Measurements from ENCODE around the gene ZNF610. TPM values are rescaled to one million over a fixed set of nuclear protein-coding genes. Genes with fewer than 3 reads are reported as not detected.

The ZNF610 gene
- total RNA-seq, 1 donor from 2014 or later: 3.3 TPM

- ATAC-seq (no peak), DNase-seq (no peak)
- intact Hi-C loops (cut with micrococcal nuclease): no loop called here
These were observed 55.1 kb downstream of the ZNF610 start for GRCh38 chr19:52391135-52391534.

DNA sequence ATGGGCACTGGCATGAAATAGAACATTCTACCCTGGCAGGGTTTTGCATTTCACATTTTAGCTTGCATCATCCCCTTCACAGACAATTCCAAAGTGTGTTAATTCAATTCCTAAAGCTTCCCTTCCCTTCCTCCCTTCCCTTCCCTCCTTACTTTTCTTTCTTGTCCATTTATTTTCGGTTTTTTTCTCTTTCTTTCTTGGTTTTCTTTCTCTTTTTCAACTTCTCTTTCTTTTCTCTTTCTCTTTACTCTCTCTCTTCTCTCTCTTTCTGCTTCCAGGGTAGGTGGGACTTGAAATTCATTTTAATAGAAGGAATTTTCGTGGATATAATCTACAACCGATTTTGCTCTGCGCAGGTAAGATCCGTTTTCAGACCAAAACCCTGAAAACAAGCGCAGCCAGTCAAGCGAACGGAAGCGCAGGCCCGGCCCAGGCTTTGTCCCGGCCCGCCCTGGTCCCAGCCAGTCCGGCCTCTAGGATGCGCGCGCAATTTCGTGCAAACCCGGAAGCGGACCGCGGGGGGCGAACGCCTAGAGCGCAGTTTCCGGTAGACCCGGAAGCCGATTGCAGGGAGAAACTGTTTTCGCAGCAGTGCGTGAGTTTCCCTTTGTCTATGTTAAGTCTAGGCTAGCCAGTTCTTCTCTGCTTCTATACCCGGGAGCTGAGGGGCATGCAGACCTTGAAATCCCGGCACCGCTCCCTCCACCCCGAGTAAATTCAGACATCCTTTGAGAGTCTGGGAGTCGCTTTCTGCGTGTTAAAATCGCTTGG, 61.5 kb downstream of the ZNF610 start, which contains the start of gene ZNF528:
ZNF528 (plus strand) TSS at position 540 of the 771 bp plus-strand sequence. CDS start 4,165 bp downstream, outside the sequence.
- ATAC-seq (peak; percentile 100), DNase-seq (peak; percentile 99)
- intact Hi-C loops (cut with micrococcal nuclease): no loop called here

DNA sequence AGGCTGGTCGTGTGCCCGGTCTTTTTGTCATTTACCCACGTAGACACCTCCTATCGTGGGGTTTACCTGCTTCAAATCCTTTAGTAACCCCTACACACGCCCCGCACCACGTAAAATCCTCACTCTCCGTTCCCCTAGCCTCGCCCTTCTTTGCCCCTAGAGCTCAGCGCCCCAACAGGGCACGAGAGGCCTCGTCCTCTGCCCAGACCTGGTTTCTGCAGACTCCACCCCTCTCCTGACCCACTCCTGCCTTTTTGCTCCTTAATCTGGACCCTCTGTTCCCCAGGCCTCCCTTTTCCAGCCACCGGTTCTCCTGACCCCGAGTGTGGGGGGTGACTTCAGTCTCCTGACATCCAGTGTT, 62.0 kb downstream of the ZNF610 start:
- ATAC-seq: peak; percentile 38
- intact Hi-C loops (cut with micrococcal nuclease): no loop called here
- no peak for DNase-seq

DNA sequence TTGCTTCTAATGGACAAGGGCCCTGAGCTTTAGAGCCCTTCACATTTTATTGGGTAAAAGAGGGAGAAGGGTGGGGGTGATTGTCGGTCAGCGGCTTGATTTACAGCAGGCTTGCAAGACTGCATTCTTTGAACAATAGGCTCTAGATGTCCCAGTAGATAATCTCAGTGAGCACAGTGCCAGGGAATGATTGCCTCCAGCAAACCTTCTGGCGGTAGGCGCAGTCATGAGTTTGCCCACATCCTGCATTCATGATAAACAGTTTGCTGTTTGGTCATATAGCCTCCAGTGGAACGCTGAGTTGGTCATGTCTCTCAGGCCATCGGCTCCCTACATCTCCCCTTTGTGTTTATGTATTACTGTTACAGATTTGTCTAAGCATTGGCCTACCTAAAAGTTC, 74.2 kb downstream of the ZNF610 start:
- ATAC-seq (no peak), DNase-seq (no peak)
- intact Hi-C loops (cut with micrococcal nuclease): no loop called here

DNA sequence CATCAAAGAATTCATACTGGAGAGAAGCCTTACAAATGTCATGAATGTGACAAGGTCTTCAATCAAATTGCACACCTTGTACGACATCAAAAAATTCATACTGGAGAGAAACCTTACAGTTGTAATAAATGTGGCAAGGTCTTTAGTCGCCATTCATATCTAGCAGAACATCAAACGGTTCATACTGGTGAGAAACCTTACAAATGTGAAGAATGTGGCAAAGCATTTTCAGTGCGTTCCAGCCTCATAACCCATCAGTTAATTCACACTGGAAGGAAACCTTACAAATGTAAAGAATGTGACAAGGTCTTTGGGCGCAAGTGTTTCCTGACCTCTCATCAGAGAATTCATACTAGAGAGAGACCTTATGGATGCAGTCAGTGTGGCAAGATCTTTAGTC, 79.7 kb downstream of the ZNF610 start:
- DNase-seq: no peak
- intact Hi-C loops (cut with micrococcal nuclease): no loop called here
- no peak for ATAC-seq

Other genes starting within 250 kb of the ZNF610 start
- 8.0 TPM for gene ZNF841, start 240.5 kb upstream of the ZNF610 start, total RNA-seq
- gene ZNF616, start 196.3 kb upstream of the ZNF610 start, total RNA-seq: 5.5 TPM
- 6.6 TPM for gene ZNF836, start 164.6 kb upstream of the ZNF610 start, total RNA-seq
- gene PPP2R1A, start 146.2 kb upstream of the ZNF610 start, total RNA-seq: 372 TPM
- gene ZNF766, start 66.7 kb upstream of the ZNF610 start, total RNA-seq: 10.6 TPM
- 16.0 TPM for gene ZNF480, start 39.1 kb upstream of the ZNF610 start, total RNA-seq
- gene ZNF880, start 33.7 kb downstream of the ZNF610 start, total RNA-seq: 18.5 TPM
- gene ZNF528, start 61.6 kb downstream of the ZNF610 start, total RNA-seq: 12.5 TPM
- gene ZNF534, start 92.9 kb downstream of the ZNF610 start, total RNA-seq: 0.57 TPM
- gene ZNF578, start 117.3 kb downstream of the ZNF610 start, total RNA-seq: 2.2 TPM
- 32.9 TPM for gene ZNF808, start 191.4 kb downstream of the ZNF610 start, total RNA-seq
- gene ZNF701, start 234.0 kb downstream of the ZNF610 start, total RNA-seq: 18.2 TPM

Data from left ventricle myocardium superior (tissue), 1 donor.